Rectal smooth muscle tissue (tissue), 1 donor: ENCODE measurements around the gene KDM5A.

Source experiments
- H3K27ac ChIP-seq: one replicate; pipeline ENCODE4 v1.7.0; 2013; ENCODE audit warnings: low read depth, low read length, inconsistent platforms
- H3K27me3 ChIP-seq: one replicate; pipeline ENCODE4 v1.7.0; 2013; ENCODE audit warnings: low read length; ENCODE audit not compliant: control insufficient read depth, insufficient read depth
- H3K36me3 ChIP-seq: one replicate; pipeline ENCODE4 v1.7.0; 2013; ENCODE audit warnings: low read length; ENCODE audit not compliant: control insufficient read depth, insufficient read depth
- H3K4me1 ChIP-seq: one replicate; pipeline ENCODE4 v1.7.0; 2013; ENCODE audit warnings: low read length; ENCODE audit not compliant: control insufficient read depth, insufficient read depth
- H3K4me3 ChIP-seq: one replicate; pipeline ENCODE4 v1.7.0; 2013; ENCODE audit warnings: low read length
- H3K9ac ChIP-seq: one replicate; pipeline ENCODE4 v1.7.0; 2013; ENCODE audit warnings: low read length

Gene KDM5A

DNA sequence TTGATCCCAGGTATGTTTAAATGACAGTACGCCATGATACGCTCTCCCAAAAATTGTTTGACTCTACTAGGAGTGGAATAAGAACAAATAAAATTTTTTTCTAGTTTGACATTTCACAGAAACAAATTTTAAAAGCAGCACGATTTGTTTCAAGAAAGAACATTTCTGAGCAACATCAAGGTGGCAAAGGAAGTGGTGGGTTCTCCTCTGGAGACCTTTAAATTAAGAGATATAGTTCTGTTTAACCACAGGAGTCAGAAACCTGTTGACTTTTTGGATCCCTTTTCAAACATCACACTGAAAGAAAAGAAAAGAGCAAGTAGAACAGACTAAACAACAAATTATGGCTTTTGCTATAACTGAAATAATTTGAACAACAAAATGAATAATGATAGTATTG is 124.0 kb downstream of the KDM5A start:
- H3K4me3 ChIP-seq = no peak overlapping the region
- H3K27me3 ChIP-seq = no peaks in the 10 kb centered on the region
- no peak overlapping the region for H3K27ac ChIP-seq
- no peak overlapping the region for H3K9ac ChIP-seq
- H3K36me3 ChIP-seq = no peaks in the 10 kb centered on the region
- H3K4me1 ChIP-seq = no peaks in the 10 kb centered on the region

DNA sequence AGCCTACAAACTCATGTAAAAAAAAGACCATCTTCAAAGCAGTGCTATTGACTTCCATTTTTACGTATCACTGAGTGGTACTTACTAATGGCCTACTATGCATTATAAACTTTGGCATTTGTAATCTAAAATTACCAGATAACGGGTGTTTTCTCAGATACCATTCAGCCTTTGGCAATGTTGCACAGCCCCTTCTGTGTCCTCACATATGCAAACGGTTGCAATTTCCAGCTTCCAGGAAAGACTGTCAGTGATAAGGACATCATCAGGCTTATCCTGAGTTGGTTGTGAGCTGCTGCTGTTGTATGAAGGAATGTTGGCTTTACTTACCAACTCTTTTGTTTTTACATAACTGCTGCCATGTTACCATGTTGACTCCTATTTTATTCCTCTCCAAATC is 124.9 kb downstream of the KDM5A start:
- H3K4me1 ChIP-seq = no peaks in the 10 kb centered on the region
- no peaks in the 10 kb centered on the region for H3K36me3 ChIP-seq
- H3K27me3 ChIP-seq = no peaks in the 10 kb centered on the region
- H3K9ac ChIP-seq = no peak overlapping the region
- no peak overlapping the region for H3K4me3 ChIP-seq
- H3K27ac ChIP-seq = no peak overlapping the region

- Histone ChIP-seq H3K27me3 (no peaks in the 10 kb centered on the region), H3K27ac (no peak overlapping the region), H3K9ac (no peak overlapping the region), H3K36me3 (no peaks in the 10 kb centered on the region), H3K4me3 (no peak overlapping the region), H3K4me1 (no peaks in the 10 kb centered on the region)
These were observed 125.5 kb downstream of the KDM5A start for GRCh38 chr12:263574-263973.

GRCh38 chr12:262817-263216 is 126.3 kb downstream of the KDM5A start, which contains the start of gene SLC6A13:
Gene SLC6A13 (minus strand): TSS chr12:262836. CDS start chr12:260052, 2,784 bp downstream.
- no peaks in the 10 kb centered on the region for H3K4me1 ChIP-seq
- H3K9ac ChIP-seq = no peak within 1 kb of the TSS
- no peak within 1 kb of the TSS for H3K4me3 ChIP-seq
- no peak within 1 kb of the TSS for H3K27ac ChIP-seq
- no peaks in the 10 kb centered on the region for H3K36me3 ChIP-seq
- no peaks in the 10 kb centered on the region for H3K27me3 ChIP-seq

DNA sequence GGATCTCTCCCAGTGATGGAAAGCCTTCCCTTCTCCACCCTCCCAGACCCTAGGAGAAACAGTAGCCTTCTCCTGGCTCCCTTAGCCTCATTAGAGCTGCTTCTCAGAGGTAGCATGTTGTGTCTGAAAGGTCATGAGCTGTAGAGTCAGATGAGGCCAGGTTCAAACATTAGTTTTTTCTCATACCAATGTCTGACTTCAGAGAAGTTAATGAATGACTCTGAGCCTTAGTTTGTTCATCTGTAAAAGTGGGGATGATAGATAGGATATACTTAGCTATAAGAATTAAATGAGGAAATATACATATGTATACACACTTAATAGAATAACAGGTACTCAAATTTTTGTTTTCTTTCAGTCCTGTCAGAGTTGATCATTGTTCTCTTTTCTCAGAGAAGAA is 127.0 kb downstream of the KDM5A start:
- H3K4me3 ChIP-seq = no peak overlapping the region
- H3K27me3 ChIP-seq = no peaks in the 10 kb centered on the region
- no peaks in the 10 kb centered on the region for H3K4me1 ChIP-seq
- no peaks in the 10 kb centered on the region for H3K36me3 ChIP-seq
- no peak overlapping the region for H3K9ac ChIP-seq
- no peak overlapping the region for H3K27ac ChIP-seq

DNA sequence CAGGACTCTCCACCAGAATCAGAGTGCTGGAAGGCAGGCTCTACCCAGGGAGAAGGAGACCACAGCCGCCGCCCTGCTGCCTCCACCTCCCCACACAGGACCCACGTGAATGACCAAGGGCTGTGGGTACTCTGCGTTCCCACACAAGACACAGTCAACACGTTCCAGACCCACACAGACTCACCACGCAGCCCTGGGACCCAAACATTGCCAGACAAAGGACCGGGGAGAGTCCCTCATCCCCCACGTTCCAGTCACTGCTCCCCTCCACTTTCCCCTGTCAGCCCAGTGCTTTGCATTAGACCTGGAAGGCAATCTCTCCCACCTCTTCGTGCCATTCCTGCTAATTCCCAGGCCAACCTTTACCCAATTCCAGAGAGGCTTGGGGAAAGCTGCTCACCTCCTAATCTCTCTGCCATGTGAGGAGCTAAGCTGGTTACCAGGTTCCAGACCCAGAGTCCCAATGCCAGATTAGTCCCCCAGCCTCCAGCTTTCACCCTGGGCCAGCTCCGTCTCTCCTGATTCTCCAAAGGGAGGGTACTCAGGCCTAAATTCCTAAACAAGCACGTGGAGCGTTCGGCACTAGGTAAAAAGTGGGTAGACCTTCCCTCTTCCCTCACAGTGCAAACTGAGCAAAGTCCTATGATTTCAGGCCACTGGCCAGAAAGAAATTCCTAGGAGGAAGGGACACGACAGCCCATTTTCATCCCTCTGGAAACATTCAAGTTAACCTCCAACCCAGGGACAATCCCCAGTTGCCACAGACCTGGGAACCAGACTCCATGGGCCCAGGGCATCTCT is 131.4 kb downstream of the KDM5A start:
- Histone ChIP-seq H3K4me1 (no peaks in the 10 kb centered on the region), H3K27me3 (no peaks in the 10 kb centered on the region), H3K27ac (no peak overlapping the region), H3K4me3 (no peak overlapping the region), H3K36me3 (no peaks in the 10 kb centered on the region), H3K9ac (no peak overlapping the region)

GRCh38 chr12:256958-257357 is 132.2 kb downstream of the KDM5A start:
- H3K4me1 ChIP-seq = no peaks in the 10 kb centered on the region
- H3K9ac ChIP-seq = no peak overlapping the region
- no peaks in the 10 kb centered on the region for H3K27me3 ChIP-seq
- H3K36me3 ChIP-seq = no peaks in the 10 kb centered on the region
- no peak overlapping the region for H3K4me3 ChIP-seq
- no peak overlapping the region for H3K27ac ChIP-seq

GRCh38 chr12:256225-256624 is 132.9 kb downstream of the KDM5A start:
- H3K36me3 ChIP-seq = no peaks in the 10 kb centered on the region

GRCh38 chr12:254912-255311 is 134.2 kb downstream of the KDM5A start:
- Histone ChIP-seq H3K27me3 (no peaks in the 10 kb centered on the region), H3K9ac (no peak overlapping the region), H3K4me3 (no peak overlapping the region), H3K27ac (no peak overlapping the region), H3K4me1 (no peaks in the 10 kb centered on the region), H3K36me3 (no peaks in the 10 kb centered on the region)

More at GRCh38 chr12:256225-256624, 132.9 kb downstream of the KDM5A start:
- H3K4me3 ChIP-seq = no peak overlapping the region
- H3K4me1 ChIP-seq = no peaks in the 10 kb centered on the region
- H3K9ac ChIP-seq = no peak overlapping the region
- H3K27ac ChIP-seq = no peak overlapping the region
- H3K27me3 ChIP-seq = no peaks in the 10 kb centered on the region

DNA sequence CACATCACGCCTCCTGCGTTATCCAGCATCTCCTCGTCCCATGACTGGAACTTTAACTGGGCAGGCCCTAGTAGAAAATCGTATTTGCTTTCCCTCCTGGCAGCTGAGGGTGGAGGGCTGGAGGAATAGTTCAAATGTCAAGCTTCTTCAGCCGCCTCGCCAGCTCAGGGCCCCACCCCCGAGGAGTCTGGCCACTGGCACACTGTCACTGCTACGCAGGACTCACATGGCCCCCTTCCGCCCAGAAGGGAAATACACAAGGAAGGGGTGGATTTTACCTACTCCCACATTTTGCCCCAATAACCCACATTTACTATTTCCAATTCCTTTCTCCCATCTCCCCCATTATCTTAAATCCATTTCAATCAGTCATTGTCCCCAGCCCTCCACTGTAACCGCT is 135.1 kb downstream of the KDM5A start:
- no peak overlapping the region for H3K4me3 ChIP-seq
- no peaks in the 10 kb centered on the region for H3K36me3 ChIP-seq
- no peaks in the 10 kb centered on the region for H3K4me1 ChIP-seq
- no peaks in the 10 kb centered on the region for H3K27me3 ChIP-seq
- no peak overlapping the region for H3K9ac ChIP-seq
- no peak overlapping the region for H3K27ac ChIP-seq

DNA sequence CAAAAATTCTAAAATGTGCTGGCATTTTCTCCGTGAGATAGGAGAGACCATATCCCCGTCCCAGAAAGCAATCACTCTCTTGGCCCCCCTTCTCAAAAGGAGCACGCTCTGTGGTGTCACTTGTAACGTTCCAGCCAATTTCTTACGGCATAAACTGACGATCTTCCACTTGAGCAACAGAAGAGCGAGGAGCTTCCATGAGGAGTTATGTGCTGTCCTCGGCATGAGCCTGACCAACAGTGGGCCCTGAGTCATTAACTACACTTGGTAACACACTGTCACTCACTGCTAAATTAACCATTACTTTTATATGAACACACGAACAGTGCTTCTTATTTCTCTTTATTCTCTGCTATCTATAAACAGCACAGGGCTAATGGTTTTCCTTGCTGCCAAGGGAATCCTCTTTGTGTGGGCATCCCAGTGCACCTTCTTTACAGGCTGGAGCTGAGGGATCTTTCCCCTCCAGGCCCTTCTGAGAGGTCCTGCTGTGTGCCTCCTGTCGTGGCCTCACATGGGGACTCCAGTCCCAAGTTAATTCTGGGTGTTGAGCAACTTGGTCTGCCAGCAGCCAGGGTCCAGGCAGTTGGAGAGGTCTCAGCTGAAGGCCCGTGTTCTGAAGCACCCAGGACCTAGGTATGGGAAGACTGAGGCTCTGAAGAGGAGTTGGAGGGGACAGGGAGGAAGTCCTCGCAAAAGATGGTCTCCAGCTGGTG is 135.8 kb downstream of the KDM5A start:
- no peak overlapping the region for H3K27ac ChIP-seq

GRCh38 chr12:252636-253035 is 136.5 kb downstream of the KDM5A start:
- no peaks in the 10 kb centered on the region for H3K4me1 ChIP-seq
- no peaks in the 10 kb centered on the region for H3K27me3 ChIP-seq
- no peak overlapping the region for H3K27ac ChIP-seq
- H3K4me3 ChIP-seq = no peak overlapping the region
- H3K36me3 ChIP-seq = no peaks in the 10 kb centered on the region
- H3K9ac ChIP-seq = no peak overlapping the region

More for the DNA sequence above, 135.8 kb downstream of the KDM5A start:
- Histone ChIP-seq H3K36me3 (no peaks in the 10 kb centered on the region), H3K4me3 (no peak overlapping the region), H3K9ac (no peak overlapping the region), H3K4me1 (no peaks in the 10 kb centered on the region), H3K27me3 (no peaks in the 10 kb centered on the region)

DNA sequence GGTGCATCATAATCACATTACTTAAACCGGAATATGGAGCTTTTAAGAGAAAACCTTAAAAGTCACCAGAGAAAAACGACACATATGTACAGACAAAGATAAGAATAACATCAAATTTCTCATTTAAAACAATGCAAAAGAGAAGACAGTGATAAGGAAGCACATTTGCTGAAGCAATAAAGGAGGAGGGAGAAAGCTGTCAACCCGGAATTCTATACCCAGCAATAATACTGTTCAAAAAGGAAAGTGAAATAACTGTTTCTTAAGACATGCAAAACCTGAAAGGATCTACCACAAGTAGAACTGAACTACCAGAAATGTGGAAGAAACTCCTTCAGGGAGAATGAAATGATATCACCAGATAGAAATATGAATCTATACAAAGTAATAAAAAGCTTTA is 141.8 kb downstream of the KDM5A start:
- Histone ChIP-seq H3K27ac (no peak overlapping the region), H3K4me1 (no peaks in the 10 kb centered on the region), H3K27me3 (no peaks in the 10 kb centered on the region), H3K4me3 (no peak overlapping the region), H3K9ac (no peak overlapping the region), H3K36me3 (no peaks in the 10 kb centered on the region)
